Large intestine (tissue), 3 donors: Measurements from ENCODE around the gene GFRA1. TPM values are rescaled to one million over a fixed set of nuclear protein-coding genes. Genes with fewer than 3 reads are reported as not detected.

Experiments
- DNase-seq, 2 donors: peaks; one replicate each; pipeline versions ENCODE4 v3.0.0 to v3.0.0-alpha.2; 2013
- H3K27ac ChIP-seq: one replicate; pipeline ENCODE4 v1.5.1; 2013; ENCODE audit warnings: low read length
- H3K27me3 ChIP-seq: 2 replicates; pipeline ENCODE4 v1.6.1; 2013; ENCODE audit warnings: low read length; ENCODE audit not compliant: control insufficient read depth, insufficient read depth
- H3K36me3 ChIP-seq: 2 replicates; pipeline ENCODE4 v1.6.1; 2013; ENCODE audit warnings: low read length; ENCODE audit not compliant: control insufficient read depth, insufficient read depth
- H3K4me1 ChIP-seq: one replicate; pipeline ENCODE4 v1.6.1; 2013; ENCODE audit warnings: low read length; ENCODE audit not compliant: control insufficient read depth, insufficient read depth
- H3K4me3 ChIP-seq: one replicate; pipeline ENCODE4 v1.5.1; 2013; ENCODE audit warnings: low read length
- H3K9me3 ChIP-seq: one replicate; pipeline ENCODE4 v1.6.1; 2013; ENCODE audit warnings: mild to moderate bottlenecking, low read depth, low read length, moderate library complexity; ENCODE audit not compliant: control insufficient read depth
- WGBS: methylation state at CpG from one replicate; pipeline ENCODE4 v1.1.5; 2013; ENCODE audit warnings: low lambda C conversion rate; ENCODE audit not compliant: insufficient coverage; 5-methylcytosine and 5-hydroxymethylcytosine counted together
- polyA plus RNA-seq: library from polyadenylated mRNA; unstranded; fragments of 120-200 nt; gene quantifications from one replicate; pipeline ENCODE4 v1.2.1, GENCODE V29; 2013

GFRA1 gene
- polyA plus RNA-seq, 1 donor = 17.4 TPM

DNA sequence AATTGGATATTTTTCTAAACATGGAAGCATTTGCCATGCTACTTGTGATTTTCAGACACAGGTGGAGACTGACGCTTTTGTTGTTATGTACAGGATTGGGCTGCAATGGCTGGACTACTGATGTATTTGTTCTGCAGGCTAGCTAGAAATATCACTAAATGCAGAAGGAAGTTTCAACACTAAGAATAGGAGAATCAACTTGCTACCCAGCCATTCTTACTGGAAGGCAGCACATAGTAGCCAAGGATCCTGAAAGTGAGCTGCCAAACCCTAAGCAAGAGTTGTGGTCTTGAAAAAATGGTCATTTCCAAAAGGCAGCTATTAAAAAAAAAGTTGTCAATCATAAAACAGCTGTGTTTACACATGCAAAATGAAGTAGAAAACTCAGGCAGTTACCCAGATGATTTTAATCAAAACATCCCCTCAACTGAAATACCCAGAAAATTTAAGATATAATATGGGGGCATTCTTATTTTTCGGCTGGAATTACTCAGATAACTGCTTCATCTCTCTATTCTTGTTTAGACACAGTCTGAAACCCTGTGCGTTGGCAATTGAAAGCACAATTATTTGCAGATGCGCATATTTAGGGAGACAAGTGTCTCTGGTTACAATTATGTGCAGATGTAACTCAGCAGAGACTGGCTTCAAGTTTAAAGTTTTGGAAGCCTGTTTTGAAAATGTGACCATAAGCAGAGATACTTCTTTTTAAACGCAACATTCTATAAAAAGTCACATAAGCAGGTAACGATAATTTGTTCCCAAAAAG lies 31.2 kb downstream of the GFRA1 start:
- Histone ChIP-seq H3K36me3 (no peaks in the 10 kb centered on the region), H3K27ac (no peak overlapping the region), H3K9me3 (no peaks in the 10 kb centered on the region), H3K27me3 (no peaks in the 10 kb centered on the region), H3K4me1 (no peaks in the 10 kb centered on the region), H3K4me3 (no peak overlapping the region)
- DNase-seq = no peak
- 70% methylated on average over 3 of the region's 6 CpGs for WGBS

GRCh38 chr10:116241085-116241484 lies 31.9 kb downstream of the GFRA1 start:
- DNase-seq = no peak
- H3K27me3 ChIP-seq = no peaks in the 10 kb centered on the region
- WGBS = 58% methylated on average over 4 of the region's 8 CpGs
- H3K36me3 ChIP-seq = no peaks in the 10 kb centered on the region
- H3K4me1 ChIP-seq = no peaks in the 10 kb centered on the region
- no peak overlapping the region for H3K4me3 ChIP-seq
- H3K9me3 ChIP-seq = no peaks in the 10 kb centered on the region
- H3K27ac ChIP-seq = no peak overlapping the region

DNA sequence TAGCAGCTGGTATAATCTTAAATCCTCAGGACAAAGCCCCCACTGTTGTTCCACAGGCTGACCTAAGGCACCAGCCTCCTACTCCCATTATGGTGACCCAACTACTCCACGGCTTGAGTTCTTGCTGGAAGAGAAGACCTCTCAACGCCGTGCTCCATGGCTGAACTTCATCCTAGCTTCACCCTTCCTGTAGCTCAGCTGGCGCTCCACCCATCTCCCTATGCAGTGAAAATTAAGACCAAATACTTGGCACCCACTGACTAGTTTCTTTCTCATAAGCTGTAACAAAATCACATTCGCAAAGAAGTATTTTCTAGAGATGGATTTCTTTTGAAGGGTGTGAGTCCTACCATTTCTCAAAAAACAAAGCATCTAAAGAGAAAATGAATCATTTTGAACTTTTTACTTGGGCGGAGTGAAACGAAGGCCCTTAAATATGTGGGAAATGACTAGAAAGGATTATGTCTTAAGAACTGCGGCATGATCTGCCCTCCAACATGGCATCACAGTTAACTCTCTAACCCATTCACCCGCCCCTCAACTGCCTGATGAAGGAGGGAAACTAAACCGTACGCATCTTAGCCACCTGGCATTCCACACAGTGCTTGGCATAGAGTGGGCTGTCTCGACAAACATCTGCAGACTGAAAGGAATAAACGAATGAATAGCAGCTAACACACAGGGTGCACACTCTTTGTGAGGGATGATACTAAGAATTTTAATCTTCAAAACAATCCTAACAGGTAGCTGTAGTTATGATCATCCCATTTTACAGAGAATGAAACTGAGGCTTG lies 32.7 kb downstream of the GFRA1 start:
- no peak overlapping the region for H3K4me3 ChIP-seq
- no peaks in the 10 kb centered on the region for H3K9me3 ChIP-seq
- no peak overlapping the region for H3K27ac ChIP-seq
- no peak for DNase-seq
- H3K4me1 ChIP-seq = no peaks in the 10 kb centered on the region
- no peaks in the 10 kb centered on the region for H3K36me3 ChIP-seq
- no peaks in the 10 kb centered on the region for H3K27me3 ChIP-seq
- WGBS = 100% methylated on average over 2 of the region's 13 CpGs

- no peak overlapping the region for H3K4me3 ChIP-seq
- no peak overlapping the region for H3K27ac ChIP-seq
- H3K27me3 ChIP-seq = no peaks in the 10 kb centered on the region
- no peak for DNase-seq
- H3K36me3 ChIP-seq = no peaks in the 10 kb centered on the region
- WGBS = 82% methylated on average over 3 of the region's 4 CpGs
- H3K4me1 ChIP-seq = no peaks in the 10 kb centered on the region
- H3K9me3 ChIP-seq = no peaks in the 10 kb centered on the region
Observed at GRCh38 chr10:116239229-116239628, 33.8 kb downstream of the GFRA1 start.

DNA sequence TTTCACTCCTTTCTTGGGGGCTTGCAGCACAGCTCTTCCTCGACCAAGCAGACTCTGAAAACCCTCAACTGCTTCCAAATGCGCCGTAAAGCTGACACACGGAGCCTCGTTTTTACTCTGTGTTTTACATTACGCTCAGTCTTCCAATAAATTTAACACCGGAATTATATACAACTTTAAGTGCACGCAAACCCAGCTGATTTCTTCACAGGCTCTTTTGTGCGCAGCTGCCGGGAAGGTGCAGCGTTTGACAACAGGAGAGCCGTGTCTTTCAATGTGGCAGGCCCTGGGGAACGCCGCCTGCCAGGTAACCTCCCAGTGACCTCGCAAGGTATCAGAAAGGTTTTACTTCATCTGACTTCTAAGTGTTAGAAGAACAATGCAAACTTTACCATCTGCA lies 35.0 kb downstream of the GFRA1 start:
- Histone ChIP-seq H3K9me3 (no peaks in the 10 kb centered on the region), H3K27me3 (no peaks in the 10 kb centered on the region), H3K4me3 (no peak overlapping the region), H3K4me1 (no peaks in the 10 kb centered on the region), H3K36me3 (no peaks in the 10 kb centered on the region), H3K27ac (no peak overlapping the region)
- no CpG with 5 or more reads among the region's 15 CpGs for WGBS
- DNase-seq = no peak

GRCh38 chr10:116237260-116237659 lies 35.7 kb downstream of the GFRA1 start:
- H3K9me3 ChIP-seq = no peaks in the 10 kb centered on the region
- no peak overlapping the region for H3K27ac ChIP-seq
- H3K4me1 ChIP-seq = no peaks in the 10 kb centered on the region
- DNase-seq = no peak
- H3K4me3 ChIP-seq = no peak overlapping the region
- no peaks in the 10 kb centered on the region for H3K36me3 ChIP-seq
- H3K27me3 ChIP-seq = no peaks in the 10 kb centered on the region
- no CpG with 5 or more reads among the region's 3 CpGs for WGBS

- DNase-seq = no peak
- 100% methylated on average over 1 of the region's 2 CpGs for WGBS
Observed at GRCh38 chr10:116233230-116233629, 39.8 kb downstream of the GFRA1 start.

DNA sequence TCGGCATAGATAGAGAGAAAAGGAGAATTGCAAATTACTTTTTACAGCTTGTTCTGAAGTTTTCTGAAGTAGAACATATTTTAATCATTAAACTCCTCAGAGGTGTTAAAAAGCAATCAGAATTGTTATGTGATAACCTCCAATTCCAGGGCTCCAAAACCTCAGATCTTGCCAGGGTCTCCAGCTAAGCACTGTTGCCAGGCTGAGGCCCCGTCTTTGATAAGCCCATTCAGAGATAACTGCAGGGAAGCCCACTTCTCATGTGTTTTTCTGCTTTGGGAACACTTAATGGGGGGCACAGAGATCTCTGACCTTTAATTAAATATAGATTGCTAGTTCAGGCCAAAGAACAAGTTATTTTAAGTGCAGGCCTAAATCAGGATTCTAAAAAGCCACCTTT lies 40.4 kb downstream of the GFRA1 start:
- DNase-seq = no peak

More at GRCh38 chr10:116233230-116233629, 39.8 kb downstream of the GFRA1 start:
- Histone ChIP-seq H3K36me3 (no peaks in the 10 kb centered on the region), H3K4me3 (no peak overlapping the region), H3K4me1 (no peaks in the 10 kb centered on the region), H3K27ac (no peak overlapping the region), H3K9me3 (no peaks in the 10 kb centered on the region), H3K27me3 (no peaks in the 10 kb centered on the region)

DNA sequence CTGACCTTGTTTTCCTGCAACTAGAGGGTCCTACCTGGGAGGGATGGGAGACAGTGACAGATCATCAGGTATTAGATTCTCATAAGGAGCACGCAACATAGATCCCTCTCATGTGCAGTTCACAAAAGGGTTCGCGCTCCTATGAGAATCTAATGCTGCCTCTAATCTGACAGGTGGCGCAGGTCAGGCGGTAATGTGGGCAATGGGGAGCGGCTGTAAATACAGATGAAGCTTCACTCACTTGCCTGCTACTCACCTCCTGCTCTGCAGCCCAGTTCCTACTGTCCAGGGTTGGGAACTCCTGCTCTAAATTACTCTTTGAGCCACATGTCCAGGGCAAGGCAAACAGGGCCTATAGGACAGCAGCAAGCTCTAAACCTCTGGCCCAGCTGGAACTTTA lies 46.2 kb downstream of the GFRA1 start:
- WGBS = no CpG with 5 or more reads among the region's 6 CpGs
- H3K4me1 ChIP-seq = no peaks in the 10 kb centered on the region
- H3K36me3 ChIP-seq = no peaks in the 10 kb centered on the region
- H3K27me3 ChIP-seq = no peaks in the 10 kb centered on the region
- no peak overlapping the region for H3K27ac ChIP-seq
- H3K9me3 ChIP-seq = no peaks in the 10 kb centered on the region
- H3K4me3 ChIP-seq = no peak overlapping the region
- DNase-seq = no peak

More for the DNA sequence above, 40.4 kb downstream of the GFRA1 start:
- no peaks in the 10 kb centered on the region for H3K27me3 ChIP-seq
- H3K27ac ChIP-seq = no peak overlapping the region
- H3K36me3 ChIP-seq = no peaks in the 10 kb centered on the region
- WGBS = no CpG with 5 or more reads among the region's 2 CpGs
- no peak overlapping the region for H3K4me3 ChIP-seq
- no peaks in the 10 kb centered on the region for H3K4me1 ChIP-seq
- no peaks in the 10 kb centered on the region for H3K9me3 ChIP-seq

DNA sequence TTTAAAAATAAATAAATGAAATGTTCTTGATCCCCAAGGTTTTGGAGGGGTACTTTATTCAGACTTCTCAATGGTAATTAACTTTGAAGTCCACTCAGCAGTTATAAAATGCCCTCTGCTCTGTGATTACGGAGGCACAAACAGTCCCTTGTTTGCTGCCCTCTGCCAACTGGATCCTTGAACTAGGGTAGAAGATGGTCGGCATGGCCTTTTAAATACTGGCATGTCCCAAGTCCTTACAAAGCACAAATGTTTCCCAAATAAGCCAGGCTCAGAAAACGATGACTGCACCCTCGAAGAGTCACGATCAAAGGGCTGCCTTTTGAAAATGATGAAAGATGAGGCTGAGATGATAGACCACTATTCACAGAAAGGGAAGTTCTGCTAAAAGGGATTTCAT lies 47.0 kb downstream of the GFRA1 start:
- no CpG with 5 or more reads among the region's 5 CpGs for WGBS
- Histone ChIP-seq H3K36me3 (no peaks in the 10 kb centered on the region), H3K27me3 (no peaks in the 10 kb centered on the region), H3K9me3 (no peaks in the 10 kb centered on the region), H3K4me1 (no peaks in the 10 kb centered on the region), H3K27ac (no peak overlapping the region), H3K4me3 (no peak overlapping the region)
- DNase-seq = no peak
